Osteoblast (primary cell): ENCODE results near the gene CCDC13. TPM values are rescaled to one million over a fixed set of nuclear protein-coding genes. Genes with fewer than 3 reads are reported as not detected.

Experiments used
- DNase-seq: peaks from one replicate; pipeline ENCODE4 v3.0.0; 2011; ENCODE audit warnings: low spot score, mixed read lengths; ENCODE audit not compliant: insufficient read length; ENCODE audit errors: missing footprints
- H2AFZ ChIP-seq: 2 replicates; pipeline ENCODE4 v1.6.0; 2011; ENCODE audit warnings: mild to moderate bottlenecking, low read length
- H3K27ac ChIP-seq: 2 replicates; pipeline ENCODE4 v1.5.1; 2011; ENCODE audit warnings: mild to moderate bottlenecking, low read depth, low read length, moderate library complexity
- H3K27me3 ChIP-seq: 2 replicates; pipeline ENCODE4 v1.6.0; 2012; ENCODE audit warnings: mild to moderate bottlenecking, control low read depth, inconsistent platforms, low read length, moderate library complexity; ENCODE audit not compliant: insufficient read depth
- H3K36me3 ChIP-seq: 2 replicates; pipeline ENCODE4 v1.5.1; 2011; ENCODE audit warnings: mild to moderate bottlenecking, low read length, control low read depth, moderate library complexity; ENCODE audit not compliant: insufficient read depth
- H3K4me1 ChIP-seq: 2 replicates; pipeline ENCODE4 v1.5.1; 2011; ENCODE audit warnings: mild to moderate bottlenecking, low read length, control low read depth, moderate library complexity; ENCODE audit not compliant: insufficient read depth
- H3K4me2 ChIP-seq: 2 replicates; pipeline ENCODE4 v1.6.0; 2011; ENCODE audit warnings: mild to moderate bottlenecking, low read length; ENCODE audit not compliant: insufficient read depth
- H3K4me3 ChIP-seq: fragments of 200-600 bp; sonication (generic); 3 replicates; pipeline ENCODE4 v1.5.1; 2012; ENCODE audit warnings: mild to moderate bottlenecking, low read length, inconsistent platforms; ENCODE audit not compliant: insufficient read depth
- H3K79me2 ChIP-seq: 2 replicates; pipeline ENCODE4 v1.6.0; 2012; ENCODE audit warnings: mild to moderate bottlenecking, low read length, control low read depth, inconsistent platforms; ENCODE audit not compliant: insufficient read depth
- H3K9me3 ChIP-seq: 2 replicates; pipeline ENCODE4 v1.5.1; 2011; ENCODE audit warnings: low read depth, low read length, control low read depth
- H4K20me1 ChIP-seq: 2 replicates; pipeline ENCODE4 v1.6.0; 2012; ENCODE audit warnings: mild to moderate bottlenecking, low read length, control low read depth; ENCODE audit not compliant: insufficient read depth
- CTCF ChIP-seq: IDR thresholded peaks from 2 replicates; pipeline ENCODE4 v1.5.1; 2011; ENCODE audit warnings: mild to moderate bottlenecking, low read depth, low read length, moderate library complexity; ENCODE audit errors: extremely low read depth
- small RNA-seq: library from RNA; depleted of rRNA; stranded (forward); fragments of <200 nt; gene quantifications from one replicate; pipeline ENCODE3, GENCODE V24; 2012
- total RNA-seq: library from RNA; depleted of rRNA; stranded (reverse); fragments of >200 nt; gene quantifications from 2 replicates; pipeline ENCODE4 v1.2.3, GENCODE V29; 2012

Gene CCDC13
- total RNA-seq, 1 donor = 0.72 TPM

- Histone ChIP-seq H2AFZ (no peak overlapping the region), H3K27ac (no peak overlapping the region), H3K9me3 (no peaks in the 10 kb centered on the region), H3K79me2 (no peaks in the 10 kb centered on the region), H3K4me2 (no peak overlapping the region), H3K4me3 (no peak overlapping the region), H3K36me3 (no peaks in the 10 kb centered on the region), H3K27me3 (peaks cover 9% of the 10 kb centered on the region), H3K4me1 (no peaks in the 10 kb centered on the region), H4K20me1 (no peaks in the 10 kb centered on the region)
- no peak for TF ChIP-seq CTCF
- DNase-seq = no peak
Measured at GRCh38 chr3:42723219-42723618, 49.8 kb downstream of the CCDC13 start.

Small RNAs within 50 kb of the gene (small RNA-seq; reads per million reads assigned to genes)
- not detected for gene CCDC13

Other genes with a start within 250 kb of the CCDC13 start
- 60.1 and 62.2 TPM in 2 replicates for gene SEC22C, start 191.3 kb downstream of the CCDC13 start, total RNA-seq
- 11.6 and 12.7 TPM in 2 replicates for gene SS18L2, start 182.4 kb downstream of the CCDC13 start, total RNA-seq
- 80.3 and 98.4 TPM in 2 replicates for gene NKTR, start 172.6 kb downstream of the CCDC13 start, total RNA-seq
- 39.2 and 41.3 TPM in 2 replicates for gene ZBTB47, start 119.6 kb downstream of the CCDC13 start, total RNA-seq
- gene KLHL40, start 87.7 kb downstream of the CCDC13 start, total RNA-seq = not detected in 2 replicates
- not detected in 2 replicates for gene HHATL, start 70.5 kb downstream of the CCDC13 start, total RNA-seq
- 86.6 and 88.3 TPM in 2 replicates for gene HIGD1A, start 31.2 kb upstream of the CCDC13 start, total RNA-seq
- gene ACKR2, start 36.2 kb upstream of the CCDC13 start, total RNA-seq = under 0.01 TPM in 1 of 2 replicates, not detected in the other
- gene CYP8B1, start 102.6 kb upstream of the CCDC13 start, total RNA-seq = not detected in 2 replicates
- gene ZNF662, start 132.9 kb upstream of the CCDC13 start, total RNA-seq = 4.0 and 4.1 TPM in 2 replicates
- 0.72 and 0.88 TPM in 2 replicates for gene GASK1A, start 206.1 kb upstream of the CCDC13 start, total RNA-seq